Transverse colon (tissue), 4 donors: Measurements from ENCODE around the gene RIC1. TPM values are rescaled to one million over a fixed set of nuclear protein-coding genes. Genes with fewer than 3 reads are reported as not detected.

Experiments
- DNase-seq: peaks from one replicate; pipeline ENCODE4 v3.0.0-alpha.2; 2019
- H3K27ac ChIP-seq, 4 donors: fragments of 200-600 bp; sonication (generic); 2 replicates each; pipeline ENCODE4 v1.5.1; 2016 to 2018; ENCODE audit warnings: inconsistent platforms in 4 of 4
- H3K27me3 ChIP-seq: fragments of 200-600 bp; sonication (generic); 2 replicates; pipeline ENCODE4 v1.5.1; 2017; ENCODE audit warnings: inconsistent platforms
- H3K36me3 ChIP-seq, 4 donors: fragments of 200-600 bp; sonication (generic); 2 replicates each; pipeline ENCODE4 v1.5.1; 2017 to 2019; ENCODE audit warnings: inconsistent platforms in 4 of 4
- H3K4me1 ChIP-seq, 4 donors: fragments of 200-600 bp; sonication (generic); 2 replicates each; pipeline ENCODE4 v1.5.1; 2017 to 2020; ENCODE audit warnings: inconsistent platforms in 4 of 4
- H3K4me3 ChIP-seq, 4 donors: fragments of 200-600 bp; sonication (generic); 1 replicate in 1 of 4; 2 replicates in 3 of 4; pipeline versions ENCODE4 v1.5.1 to v1.6.1; 2017 to 2019; ENCODE audit warnings: inconsistent platforms in 4 of 4
- H3K9me3 ChIP-seq, 2 donors: fragments of 200-600 bp; sonication (generic); 2 replicates each; pipeline ENCODE4 v1.5.1; 2017 to 2019; ENCODE audit warnings: inconsistent platforms in 2 of 2
- EP300 ChIP-seq: sonication (generic); formaldehyde crosslinking; IDR thresholded peaks from one replicate; pipeline ENCODE4 v1.6.1; 2017; ENCODE audit warnings: antibody characterized with exemption, low read depth
- POLR2A ChIP-seq: fragments of 450-650 bp; IDR thresholded peaks from one replicate; pipeline ENCODE4 v1.6.1; 2016; ENCODE audit warnings: antibody characterized with exemption, mild to moderate bottlenecking, moderate library complexity
- POLR2AphosphoS5 ChIP-seq, 3 donors: sonication (generic); formaldehyde crosslinking; IDR thresholded peaks; one replicate each; pipeline ENCODE4 v1.6.1; 2016; ENCODE audit warnings: antibody characterized with exemption in 3 of 3
- WGBS, 2 donors: methylation state at CpG; one replicate each; pipeline ENCODE4 v1.1.5; 2018; ENCODE audit warnings: low coverage in 1 of 2; 5-methylcytosine and 5-hydroxymethylcytosine counted together
- in situ Hi-C, 4 donors: fragments of 200-750 bp; cut with MboI; loops; one replicate each; pipeline versions ENCODE4 v1.15.0 to v1.15.1; 2017; ENCODE audit warnings: low sequenced_read_pairs in 3 of 4, low pct_ligation_motif_present in 1 of 4, low pct_unique_long_range_greater_than_20kb in 1 of 4
- intact Hi-C: fragments of 100-400 bp; cut with DNase I; formaldehyde crosslinking; loops from one replicate; pipeline ENCODE4 v1.15.1; 2023; ENCODE audit warnings: low total_unique reads
- total RNA-seq, 4 donors: library from RNA; depleted of rRNA; stranded (reverse); fragments of >200 nt; gene quantifications; one replicate each; pipeline ENCODE4 v1.1.0, GENCODE V29; 2016
- TF ChIP-seq, protein P1 (sequence below), 5 experiments: fragments of 200-600 bp in 3 of 5; fragments of 450-650 bp in 2 of 5; sonication (generic) in 3 of 5; IDR thresholded peaks; 1 replicate in 2 of 5; 2 replicates in 3 of 5; pipeline ENCODE4 v1.5.1; 2016 to 2017; ENCODE audit warnings: antibody characterized with exemption in 5 of 5, inconsistent platforms in 3 of 5, mild to moderate bottlenecking in 2 of 5, moderate library complexity in 1 of 5

RIC1 gene
- total RNA-seq, 4 donors from 2014 or later: 22.5 to 93.9 (median 42.8) TPM

DNA sequence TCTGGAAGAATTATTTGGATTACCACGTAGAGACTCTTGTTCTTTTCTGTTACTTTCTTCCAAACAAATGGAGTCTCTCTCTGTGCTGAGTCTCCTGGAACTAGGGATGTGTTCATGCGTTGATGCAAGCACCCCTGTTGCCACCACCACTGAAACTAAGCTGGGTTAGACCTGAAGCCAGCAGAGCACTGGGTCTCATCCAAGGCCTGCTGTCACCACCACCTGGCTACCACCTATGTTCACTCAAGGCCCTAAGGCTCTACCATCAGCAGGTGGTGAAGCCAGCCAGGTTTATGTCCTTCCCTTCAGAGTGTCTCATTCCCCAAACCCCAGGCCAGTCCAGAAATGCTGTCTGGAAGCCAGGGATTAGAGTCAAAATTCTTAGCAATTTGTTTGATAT lies 13.3 kb downstream of the RIC1 start:
- WGBS, 2 donors: 97 to 100% methylated on average over 1 to 2 of the region's 2 CpGs
- in situ Hi-C loops: loop anchor here in 1 of 4 donors (10.0 kb wide), 1 partner anchor 63 kb away; no protein-coding TSS in a partner anchor

DNA sequence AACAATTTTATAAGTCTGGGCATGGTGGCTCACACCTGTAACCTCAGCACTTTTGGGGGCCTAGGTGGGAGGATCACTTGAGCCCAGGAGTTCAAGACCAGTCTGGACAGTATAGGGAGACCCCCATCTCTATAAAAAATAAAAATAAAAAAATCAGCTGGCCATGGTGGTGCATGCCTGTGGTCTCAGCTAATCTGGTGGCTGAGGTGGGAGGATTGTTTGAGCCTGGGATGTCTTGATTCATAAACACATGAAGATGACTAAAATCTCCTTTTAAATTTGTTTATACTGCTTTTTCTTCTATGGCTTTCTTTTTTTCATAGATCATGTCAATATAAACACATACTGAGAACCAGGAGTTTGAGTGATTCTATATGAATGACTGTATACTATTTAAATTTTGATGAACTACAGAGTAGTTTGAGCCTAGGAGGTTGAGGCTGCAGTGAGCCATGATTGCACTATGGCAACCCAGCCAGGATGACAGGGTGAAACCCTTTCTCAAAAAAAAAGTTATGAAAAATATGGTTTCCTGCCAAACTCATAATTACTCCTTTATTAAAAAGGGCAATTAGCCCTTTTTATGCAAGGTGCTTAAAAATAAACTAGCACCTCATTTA lies 14.2 kb downstream of the RIC1 start:
- no peaks in the 10 kb centered on the region for H3K27me3 ChIP-seq
- no peak overlapping the region for H3K4me3 ChIP-seq
- no peak overlapping the region for H3K27ac ChIP-seq
- no peak for TF ChIP-seq EP300
- TF ChIP-seq, protein P1, sequence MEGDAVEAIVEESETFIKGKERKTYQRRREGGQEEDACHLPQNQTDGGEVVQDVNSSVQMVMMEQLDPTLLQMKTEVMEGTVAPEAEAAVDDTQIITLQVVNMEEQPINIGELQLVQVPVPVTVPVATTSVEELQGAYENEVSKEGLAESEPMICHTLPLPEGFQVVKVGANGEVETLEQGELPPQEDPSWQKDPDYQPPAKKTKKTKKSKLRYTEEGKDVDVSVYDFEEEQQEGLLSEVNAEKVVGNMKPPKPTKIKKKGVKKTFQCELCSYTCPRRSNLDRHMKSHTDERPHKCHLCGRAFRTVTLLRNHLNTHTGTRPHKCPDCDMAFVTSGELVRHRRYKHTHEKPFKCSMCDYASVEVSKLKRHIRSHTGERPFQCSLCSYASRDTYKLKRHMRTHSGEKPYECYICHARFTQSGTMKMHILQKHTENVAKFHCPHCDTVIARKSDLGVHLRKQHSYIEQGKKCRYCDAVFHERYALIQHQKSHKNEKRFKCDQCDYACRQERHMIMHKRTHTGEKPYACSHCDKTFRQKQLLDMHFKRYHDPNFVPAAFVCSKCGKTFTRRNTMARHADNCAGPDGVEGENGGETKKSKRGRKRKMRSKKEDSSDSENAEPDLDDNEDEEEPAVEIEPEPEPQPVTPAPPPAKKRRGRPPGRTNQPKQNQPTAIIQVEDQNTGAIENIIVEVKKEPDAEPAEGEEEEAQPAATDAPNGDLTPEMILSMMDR (IDR thresholded peaks at IDR 0.05): no peak
- TF ChIP-seq POLR2AphosphoS5 (IDR thresholded peaks at IDR 0.05): no peak
- TF ChIP-seq POLR2A: no peak
- no peaks in the 10 kb centered on the region for H3K9me3 ChIP-seq
- DNase-seq: no peak
- intact Hi-C loops (no loop called here), in situ Hi-C loops (loop anchor here in 1 of 4 donors (10.0 kb wide), 1 partner anchor 62 kb away; no protein-coding TSS in a partner anchor)
- no peaks in the 10 kb centered on the region for H3K36me3 ChIP-seq
- H3K4me1 ChIP-seq: peaks cover 0 to 26% (median 0%) of the 10 kb centered on the region in 4 donors

More for the DNA sequence above, 13.3 kb downstream of the RIC1 start:
- no peak overlapping the region for H3K4me3 ChIP-seq
- peaks cover 0 to 26% (median 0%) of the 10 kb centered on the region in 4 donors for H3K4me1 ChIP-seq
- peaks cover 0 to 3% of the 10 kb centered on the region in 2 donors for H3K9me3 ChIP-seq
- no peaks in the 10 kb centered on the region for H3K36me3 ChIP-seq
- no peak overlapping the region for H3K27ac ChIP-seq
- TF ChIP-seq EP300 (no peak), POLR2AphosphoS5 (IDR thresholded peaks at IDR 0.05) (no peak), POLR2A (no peak)
- TF ChIP-seq, protein P1 (IDR thresholded peaks at IDR 0.05): no peak
- no peaks in the 10 kb centered on the region for H3K27me3 ChIP-seq
- DNase-seq: no peak
- intact Hi-C loops: no loop called here

DNA sequence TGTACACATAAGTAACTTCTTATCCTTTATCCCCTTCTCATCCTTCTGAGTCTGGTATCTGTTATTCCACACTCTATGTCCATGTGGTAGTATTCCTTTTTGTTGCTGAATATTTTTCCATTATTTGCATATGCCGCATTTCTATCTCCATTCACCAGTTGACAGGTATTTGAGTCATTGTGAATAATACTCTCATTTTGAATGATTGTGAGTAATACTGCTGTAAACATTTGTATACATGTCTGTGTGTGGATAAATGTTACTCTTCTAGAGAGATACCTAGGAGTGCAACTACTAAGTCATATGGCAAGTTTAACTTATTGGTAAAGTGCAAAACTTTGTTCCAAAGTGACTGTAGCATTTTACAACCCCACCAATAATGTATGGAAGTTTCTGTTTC lies 15.6 kb downstream of the RIC1 start:
- WGBS, 2 donors: 80 to 83% methylated on average over 1 of the region's 1 CpG
- no peaks in the 10 kb centered on the region for H3K27me3 ChIP-seq

DNA sequence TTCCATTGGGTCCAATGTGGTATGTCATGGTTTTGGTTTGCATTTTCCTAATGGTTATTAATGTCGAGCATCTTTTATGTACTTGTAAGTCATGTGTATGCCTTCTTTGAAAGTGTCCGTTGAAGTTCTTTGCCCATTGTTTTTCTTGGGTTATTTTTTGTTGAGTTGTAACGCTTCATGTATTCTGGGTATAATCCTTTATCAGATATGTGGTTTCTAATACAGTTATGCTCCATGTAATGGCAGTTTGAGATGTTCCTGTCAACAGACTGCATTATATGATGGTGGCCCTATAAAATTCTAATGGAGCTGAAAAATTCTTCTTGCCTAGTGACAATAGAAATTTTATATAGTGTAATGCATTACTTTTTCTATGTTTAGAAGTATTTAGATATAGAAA lies 17.2 kb downstream of the RIC1 start:
- H3K27me3 ChIP-seq: no peaks in the 10 kb centered on the region
- in situ Hi-C loops: loop anchor here in 1 of 4 donors (10.0 kb wide), 1 partner anchor 59 kb away; no protein-coding TSS in a partner anchor

More for the DNA sequence above, 15.6 kb downstream of the RIC1 start:
- Histone ChIP-seq H3K36me3 (no peaks in the 10 kb centered on the region), H3K4me1 (peaks cover 0 to 26% (median 0%) of the 10 kb centered on the region in 4 donors), H3K9me3 (peaks cover 6 to 7% of the 10 kb centered on the region in 2 donors), H3K27ac (no peak overlapping the region), H3K4me3 (no peak overlapping the region)
- in situ Hi-C loops (loop anchor here in 1 of 4 donors (10.0 kb wide), 1 partner anchor 60 kb away; no protein-coding TSS in a partner anchor), intact Hi-C loops (no loop called here)
- no peak for TF ChIP-seq EP300
- TF ChIP-seq, protein P1 (IDR thresholded peaks at IDR 0.05): no peak
- no peak for TF ChIP-seq POLR2A
- TF ChIP-seq POLR2AphosphoS5 (IDR thresholded peaks at IDR 0.05): no peak
- DNase-seq: no peak

More for the DNA sequence above, 17.2 kb downstream of the RIC1 start:
- H3K4me3 ChIP-seq: no peak overlapping the region
- H3K36me3 ChIP-seq: no peaks in the 10 kb centered on the region
- peaks cover 6 to 7% of the 10 kb centered on the region in 2 donors for H3K9me3 ChIP-seq
- peaks cover 0 to 22% (median 0%) of the 10 kb centered on the region in 4 donors for H3K4me1 ChIP-seq
- WGBS, 2 donors: 86 to 96% methylated on average over 3 of the region's 3 CpGs
- no peak for TF ChIP-seq POLR2A
- no peak for TF ChIP-seq EP300
- no peak for TF ChIP-seq POLR2AphosphoS5 (IDR thresholded peaks at IDR 0.05)
- TF ChIP-seq, protein P1 (IDR thresholded peaks at IDR 0.05): no peak
- H3K27ac ChIP-seq: no peak overlapping the region
- no peak for DNase-seq
- intact Hi-C loops: no loop called here
